IMR-90 (cell line): Measurements from ENCODE around the gene OGT. TPM values are rescaled to one million over a fixed set of nuclear protein-coding genes. Genes with fewer than 3 reads are reported as not detected.
A peak's percentile ranks its signal among the peaks of the same experiment; 100 is the strongest.

Experiments
- ATAC-seq: fragments of 200-7000 bp; cut with Tn5 transposase; 2 replicates; pipeline ENCODE4 v1.9.1; 2020; ENCODE audit warnings: low read depth, mild to moderate bottlenecking, moderate library complexity
- BruUV-seq: library from RNA; stranded (reverse); fragments of 400-500 nt; replicated peaks from 2 replicates; lab custom pipeline; 2021; lab: Mats Ljungman, UMichigan
- CTCF ChIA-PET: fragments of 300-600 bp; formaldehyde crosslinking; extraction: SDS; loops from one replicate; lab custom pipeline; 2021; ENCODE audit warnings: antibody characterized with exemption; lab: Yijun Ruan, JAX
- POLR2A ChIA-PET: fragments of 300-600 bp; sonication (Branson Sonifier 250); formaldehyde crosslinking; loops from one replicate; lab custom pipeline; 2022; ENCODE audit warnings: antibody characterized with exemption; ENCODE audit not compliant: unreplicated experiment; lab: Charles Lee
- DNase-seq: peaks from one replicate; pipeline ENCODE4 v3.0.0; 2013
- H2AFZ ChIP-seq: replicated peaks from 2 replicates; pipeline ENCODE3; 2013; ENCODE audit warnings: low read length, mild to moderate bottlenecking; ENCODE audit not compliant: poor library complexity
- H2AK5ac ChIP-seq: 2 replicates; pipeline ENCODE4 v1.6.1; 2013; ENCODE audit warnings: low read depth, low read length, inconsistent platforms
- H2AK9ac ChIP-seq: replicated peaks from 2 replicates; pipeline ENCODE3; 2013; ENCODE audit warnings: mild to moderate bottlenecking, low read depth, low read length, moderate library complexity; ENCODE audit not compliant: poor library complexity
- H2BK120ac ChIP-seq: 2 replicates; pipeline ENCODE4 v1.6.1; 2013; ENCODE audit warnings: low read depth, low read length, inconsistent platforms
- H2BK15ac ChIP-seq: 3 replicates; pipeline ENCODE4 v1.6.1; 2013; ENCODE audit warnings: low read depth, low read length, inconsistent platforms
- H2BK20ac ChIP-seq: 2 replicates; pipeline ENCODE4 v1.6.1; 2013; ENCODE audit warnings: low read depth, mild to moderate bottlenecking, inconsistent platforms, low read length, moderate library complexity
- H2BK5ac ChIP-seq: 2 replicates; pipeline ENCODE4 v1.6.1; 2013; ENCODE audit warnings: mild to moderate bottlenecking, low read depth, low read length, inconsistent platforms; ENCODE audit not compliant: poor library complexity, severe bottlenecking
- H3K14ac ChIP-seq: replicated peaks from 2 replicates; pipeline ENCODE4 v1.6.1; 2013; ENCODE audit warnings: low read depth, low read length, inconsistent platforms
- H3K18ac ChIP-seq: 2 replicates; pipeline ENCODE4 v1.6.1; 2013; ENCODE audit warnings: low read depth, low read length, control low read depth
- H3K23ac ChIP-seq: 2 replicates; pipeline ENCODE4 v1.6.1; 2013; ENCODE audit warnings: low read depth, low read length, inconsistent platforms
- H3K27ac ChIP-seq: 2 replicates; pipeline ENCODE4 v1.5.1; 2013; ENCODE audit warnings: mild to moderate bottlenecking, control low read depth, low read length; ENCODE audit not compliant: insufficient read depth
- H3K27me3 ChIP-seq: 2 replicates; pipeline ENCODE4 v1.6.1; 2013; ENCODE audit warnings: low read length; ENCODE audit not compliant: control insufficient read depth, insufficient read depth
- H3K36me3 ChIP-seq: 2 replicates; pipeline ENCODE4 v1.6.1; 2013; ENCODE audit warnings: low read length, mixed read lengths; ENCODE audit not compliant: control insufficient read depth, insufficient read depth
- H3K4ac ChIP-seq: 2 replicates; pipeline ENCODE4 v1.6.1; 2013; ENCODE audit warnings: low read depth, low read length, inconsistent platforms
- H3K4me1 ChIP-seq: 2 replicates; pipeline ENCODE4 v1.6.1; 2013; ENCODE audit warnings: low read length, mixed read lengths; ENCODE audit not compliant: control insufficient read depth, insufficient read depth
- H3K4me2 ChIP-seq: 2 replicates; pipeline ENCODE4 v1.6.1; 2013; ENCODE audit warnings: low read depth, mild to moderate bottlenecking, control low read depth, low read length, moderate library complexity
- H3K4me3 ChIP-seq: 2 replicates; pipeline ENCODE4 v1.5.1; 2013; ENCODE audit warnings: low read depth, mild to moderate bottlenecking, control low read depth, low read length, moderate library complexity; ENCODE audit not compliant: insufficient read depth
- H3K56ac ChIP-seq: 2 replicates; pipeline ENCODE4 v1.6.1; 2013; ENCODE audit warnings: low read length, inconsistent platforms; ENCODE audit not compliant: insufficient read depth; ENCODE audit errors: extremely low read depth
- H3K79me1 ChIP-seq, 2 experiments: 2 replicates each; pipeline ENCODE4 v1.6.1; 2013; ENCODE audit warnings: low read length in 2 of 2, inconsistent platforms in 1 of 2, low read depth in 1 of 2
- H3K9ac ChIP-seq: 2 replicates; pipeline ENCODE4 v1.6.1; 2013; ENCODE audit warnings: low read depth, low read length, control low read depth
- H3K9me1 ChIP-seq: 2 replicates; pipeline ENCODE4 v1.6.1; 2013; ENCODE audit warnings: low read length, inconsistent platforms; ENCODE audit not compliant: insufficient read depth
- H3K9me3 ChIP-seq: 2 replicates; pipeline ENCODE4 v1.6.1; 2013; ENCODE audit warnings: low read length; ENCODE audit not compliant: control insufficient read depth, insufficient read depth
- H4K20me1 ChIP-seq: 2 replicates; pipeline ENCODE4 v1.6.1; 2013; ENCODE audit warnings: low read length, inconsistent platforms; ENCODE audit not compliant: insufficient read depth
- H4K5ac ChIP-seq: 2 replicates; pipeline ENCODE4 v1.6.1; 2013; ENCODE audit warnings: mild to moderate bottlenecking, low read depth, low read length, control low read depth
- H4K8ac ChIP-seq, 2 experiments: 2 replicates each; pipeline ENCODE4 v1.6.1; 2013; ENCODE audit warnings: low read depth in 2 of 2, low read length in 2 of 2, control low read depth in 1 of 2, inconsistent platforms in 1 of 2
- H4K91ac ChIP-seq: 2 replicates; pipeline ENCODE4 v1.6.1; 2013; ENCODE audit warnings: low read depth, low read length, inconsistent platforms; ENCODE audit not compliant: insufficient read depth
- BHLHE40 ChIP-seq: fragments of 150-350 bp; IDR thresholded peaks from 2 replicates; pipeline ENCODE4 v1.6.1; 2016; ENCODE audit warnings: mild to moderate bottlenecking, low read depth, low read length
- CEBPB ChIP-seq: IDR thresholded peaks from 2 replicates; pipeline ENCODE4 v1.6.1; 2012; ENCODE audit warnings: low read depth, low read length, improper control_type of control experiment
- CHD1 ChIP-seq: IDR thresholded peaks from 2 replicates; pipeline ENCODE4 v1.6.1; 2012; ENCODE audit warnings: low read depth, low read length, improper control_type of control experiment
- FOS ChIP-seq: fragments of 150-350 bp; IDR thresholded peaks from 2 replicates; pipeline ENCODE4 v1.6.1; 2016; ENCODE audit warnings: low read depth, low read length
- MAZ ChIP-seq: IDR thresholded peaks from 2 replicates; pipeline ENCODE4 v1.6.1; 2012; ENCODE audit warnings: low read depth, mild to moderate bottlenecking, low read length, improper control_type of control experiment, moderate library complexity, borderline replicate concordance
- MXI1 ChIP-seq: IDR thresholded peaks from 2 replicates; pipeline ENCODE4 v1.6.1; 2012; ENCODE audit warnings: low read depth, mild to moderate bottlenecking, low read length, moderate library complexity, borderline replicate concordance
- NFE2L2 ChIP-seq: fragments of 150-350 bp; IDR thresholded peaks from 2 replicates; pipeline ENCODE4 v1.6.1; 2016; ENCODE audit warnings: low read depth, mild to moderate bottlenecking, low read length
- POLR2A ChIP-seq: IDR thresholded peaks from 2 replicates; pipeline ENCODE4 v1.6.1; 2012; ENCODE audit warnings: mild to moderate bottlenecking, low read depth, low read length
- RAD21 ChIP-seq: IDR thresholded peaks from 2 replicates; pipeline ENCODE4 v1.6.1; 2012; ENCODE audit warnings: low read length, improper control_type of control experiment
- RCOR1 ChIP-seq: IDR thresholded peaks from 2 replicates; pipeline ENCODE4 v1.6.1; 2012; ENCODE audit warnings: mild to moderate bottlenecking, low read length, improper control_type of control experiment; ENCODE audit not compliant: insufficient replicate concordance
- RFX5 ChIP-seq: IDR thresholded peaks from 2 replicates; pipeline ENCODE4 v1.8.0; 2012; ENCODE audit warnings: low read depth, mild to moderate bottlenecking, low read length, moderate library complexity
- SMC3 ChIP-seq: fragments of 150-350 bp; IDR thresholded peaks from 2 replicates; pipeline ENCODE4 v1.6.1; 2016; ENCODE audit warnings: low read depth, mild to moderate bottlenecking, antibody characterized with exemption, low read length, moderate library complexity
- WGBS, 2 experiments: methylation state at CpG; one replicate each; pipeline versions ENCODE4 v1.1.5 to v1.1.7; 2013; ENCODE audit warnings: missing lambda C conversion rate in 2 of 2; ENCODE audit not compliant: insufficient read length in 1 of 2; ENCODE audit errors: extremely low coverage in 2 of 2; 5-methylcytosine and 5-hydroxymethylcytosine counted together
- dilution Hi-C: fragments of 300-500 bp; cut with HindIII; formaldehyde crosslinking; loops from one replicate; pipeline ENCODE4 v1.14.3; 2018; ENCODE audit warnings: low sequenced_read_pairs; ENCODE audit not compliant: unreplicated experiment
- in situ Hi-C: fragments of 300-500 bp; cut with MboI; formaldehyde crosslinking; loops from 3 replicates; pipeline ENCODE4 v1.14.3; 2019; ENCODE audit warnings: low sequenced_read_pairs, inconsistent platforms, mixed read lengths
- intact Hi-C: fragments of 100-400 bp; cut with micrococcal nuclease; formaldehyde crosslinking; loops from 2 replicates; pipeline ENCODE4 v1.10.0; 2022
- polyA plus RNA-seq, 3 experiments: library from polyadenylated mRNA; depleted of rRNA; stranded (reverse); fragments of >200 nt; gene quantifications; 2 replicates each; pipeline ENCODE4 v1.2.3, GENCODE V29; 2012; ENCODE audit warnings: low replicate concordance in 1 of 3
- total RNA-seq: library from RNA; depleted of rRNA; stranded (reverse); fragments of >200 nt; gene quantifications from 2 replicates; pipeline ENCODE4 v1.2.3, GENCODE V29; 2012
- TF ChIP-seq, protein P1 (sequence below): fragments of 150-350 bp; IDR thresholded peaks from 2 replicates; pipeline ENCODE4 v1.6.1; 2016; ENCODE audit warnings: low read depth, mild to moderate bottlenecking, low read length, moderate library complexity, borderline replicate concordance
- TF ChIP-seq, protein P2 (sequence below): conservative IDR thresholded peaks from 2 replicates; pipeline ENCODE4 v1.5.1; 2012; ENCODE audit warnings: mild to moderate bottlenecking, low read depth, low read length, improper control_type of control experiment

OGT gene
- total and polyA plus RNA-seq, 2 of the 4 experiments (the other 2 are of a cell fraction): 80.7 to 113 TPM

DNA sequence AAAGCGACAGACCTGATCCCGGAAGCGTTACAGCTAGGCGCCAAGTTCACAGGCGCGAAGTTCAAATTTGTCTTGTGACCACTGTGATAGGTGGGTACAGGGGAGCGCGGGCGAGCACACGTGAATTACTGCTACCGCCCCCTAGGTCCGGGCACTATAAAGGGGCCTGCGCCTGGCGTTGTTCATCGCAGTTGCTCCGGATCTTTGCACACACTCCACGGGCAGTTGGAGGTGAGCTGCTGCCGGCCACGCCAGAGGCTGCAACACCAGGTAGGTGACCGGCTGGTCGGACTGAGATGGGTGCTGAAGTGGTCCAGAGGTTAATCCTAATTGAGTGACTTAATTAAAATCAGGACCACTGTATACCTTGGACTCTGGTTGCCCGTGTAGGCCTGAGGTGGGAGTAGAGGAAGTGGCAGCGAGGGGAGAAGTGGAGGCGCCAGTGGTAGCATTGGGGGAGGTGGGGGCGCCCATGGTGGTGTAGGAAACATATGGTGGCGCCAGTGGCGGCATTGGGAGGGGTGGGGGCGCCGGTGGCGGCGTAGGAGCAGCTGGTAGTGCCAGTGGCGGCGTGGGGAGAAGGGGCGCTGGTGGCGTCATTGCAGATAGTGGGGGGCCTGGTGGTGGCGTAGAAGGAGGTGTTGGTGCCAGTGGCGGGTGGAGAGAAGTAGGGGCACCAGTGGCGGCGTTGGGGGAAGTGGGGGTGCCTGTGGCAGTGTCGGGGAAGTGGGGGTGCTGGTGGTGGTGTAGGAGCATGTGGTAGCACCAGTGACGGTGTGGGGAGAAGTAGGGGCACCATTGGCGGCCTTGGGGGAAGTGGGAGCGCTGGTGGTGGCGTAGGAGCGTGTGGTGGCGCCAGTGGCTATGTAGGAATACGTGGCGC is 45.6 kb downstream of the OGT start, which contains the start of gene GCNA:
GCNA (plus strand) TSS at position 185 of the 883 bp plus-strand sequence. CDS start 2,385 bp downstream, outside the sequence.
- Histone ChIP-seq H3K27me3 (no peaks in the 10 kb centered on the region; the same call in 1 of the 2 replicates), H3K4me1 (no peaks in the 10 kb centered on the region), H3K18ac (no peak within 1 kb of the TSS), H3K9me3 (no peaks in the 10 kb centered on the region), H3K23ac (no peak within 1 kb of the TSS), H4K8ac (no peak within 1 kb of the TSS), H2BK20ac (no peak within 1 kb of the TSS), H3K4me2 (no peak within 1 kb of the TSS), H3K9ac (no peak within 1 kb of the TSS), H2AFZ (no peak within 1 kb of the TSS), H3K27ac (no peak within 1 kb of the TSS), H2BK120ac (no peak within 1 kb of the TSS), H3K4ac (no peak within 1 kb of the TSS), H2AK5ac (no peak within 1 kb of the TSS), H4K5ac (no peak within 1 kb of the TSS), H2BK15ac (no peak within 1 kb of the TSS), H3K4me3 (no peak within 1 kb of the TSS), H4K20me1 (no peaks in the 10 kb centered on the region; the same call in 1 of the 2 replicates), H3K36me3 (peaks cover 8% of the 10 kb centered on the region), H2BK5ac (no peak within 1 kb of the TSS), H3K79me1 (peaks cover 0 to 7% of the 10 kb centered on the region in 2 experiments; a peak in 2 of 4 replicates), H2AK9ac (peak within 1 kb of the TSS; percentile 24), H4K91ac (no peak within 1 kb of the TSS), H3K9me1 (no peaks in the 10 kb centered on the region), H3K56ac (no peak within 1 kb of the TSS), H3K14ac (no peak within 1 kb of the TSS)
- DNase-seq (no peak), ATAC-seq (no peak)
- BruUV-seq: no TSS peak
- in situ Hi-C loops (no loop called here), dilution Hi-C loops (no loop called here), intact Hi-C loops (loop anchor here (10.0 kb wide), 1 partner anchor 194 kb away; no protein-coding TSS in a partner anchor)
- TF ChIP-seq NFE2L2: no peak
- TF ChIP-seq, protein P1, sequence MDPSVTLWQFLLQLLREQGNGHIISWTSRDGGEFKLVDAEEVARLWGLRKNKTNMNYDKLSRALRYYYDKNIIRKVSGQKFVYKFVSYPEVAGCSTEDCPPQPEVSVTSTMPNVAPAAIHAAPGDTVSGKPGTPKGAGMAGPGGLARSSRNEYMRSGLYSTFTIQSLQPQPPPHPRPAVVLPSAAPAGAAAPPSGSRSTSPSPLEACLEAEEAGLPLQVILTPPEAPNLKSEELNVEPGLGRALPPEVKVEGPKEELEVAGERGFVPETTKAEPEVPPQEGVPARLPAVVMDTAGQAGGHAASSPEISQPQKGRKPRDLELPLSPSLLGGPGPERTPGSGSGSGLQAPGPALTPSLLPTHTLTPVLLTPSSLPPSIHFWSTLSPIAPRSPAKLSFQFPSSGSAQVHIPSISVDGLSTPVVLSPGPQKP: no peak
- no peak for TF ChIP-seq CHD1
- no peak for TF ChIP-seq POLR2A
- TF ChIP-seq CEBPB: no peak
- no peak for TF ChIP-seq BHLHE40
- no peak for TF ChIP-seq MAZ
- TF ChIP-seq, protein P2, sequence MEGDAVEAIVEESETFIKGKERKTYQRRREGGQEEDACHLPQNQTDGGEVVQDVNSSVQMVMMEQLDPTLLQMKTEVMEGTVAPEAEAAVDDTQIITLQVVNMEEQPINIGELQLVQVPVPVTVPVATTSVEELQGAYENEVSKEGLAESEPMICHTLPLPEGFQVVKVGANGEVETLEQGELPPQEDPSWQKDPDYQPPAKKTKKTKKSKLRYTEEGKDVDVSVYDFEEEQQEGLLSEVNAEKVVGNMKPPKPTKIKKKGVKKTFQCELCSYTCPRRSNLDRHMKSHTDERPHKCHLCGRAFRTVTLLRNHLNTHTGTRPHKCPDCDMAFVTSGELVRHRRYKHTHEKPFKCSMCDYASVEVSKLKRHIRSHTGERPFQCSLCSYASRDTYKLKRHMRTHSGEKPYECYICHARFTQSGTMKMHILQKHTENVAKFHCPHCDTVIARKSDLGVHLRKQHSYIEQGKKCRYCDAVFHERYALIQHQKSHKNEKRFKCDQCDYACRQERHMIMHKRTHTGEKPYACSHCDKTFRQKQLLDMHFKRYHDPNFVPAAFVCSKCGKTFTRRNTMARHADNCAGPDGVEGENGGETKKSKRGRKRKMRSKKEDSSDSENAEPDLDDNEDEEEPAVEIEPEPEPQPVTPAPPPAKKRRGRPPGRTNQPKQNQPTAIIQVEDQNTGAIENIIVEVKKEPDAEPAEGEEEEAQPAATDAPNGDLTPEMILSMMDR: no peak
- no peak for TF ChIP-seq RAD21
- TF ChIP-seq RFX5: no peak
- TF ChIP-seq MXI1: no peak
- TF ChIP-seq SMC3: no peak
- no peak for TF ChIP-seq RCOR1
- TF ChIP-seq FOS: no peak
- 93% methylated on average over 16 of the region's 48 CpGs; no CpG with 5 or more reads in 1 of the 2 experiments for WGBS, 2 experiments
- ChIA-PET POLR2A (no interaction called here), CTCF (no interaction called here)
